HepG2 (cell line): ENCODE measurements around the gene DOCK4. TPM values are rescaled to one million over a fixed set of nuclear protein-coding genes. Genes with fewer than 3 reads are reported as not detected.

Source experiments
- ATAC-seq: fragments of 200-7000 bp; cut with Tn5 transposase; 3 replicates; pipeline ENCODE4 v1.9.1; 2020; ENCODE audit warnings: mild to moderate bottlenecking, moderate library complexity
- BruUV-seq: library from RNA; stranded (reverse); fragments of 400-500 nt; replicated peaks from 2 replicates; lab custom pipeline; 2021; lab: Mats Ljungman, UMichigan
- CTCF ChIA-PET: fragments of 300-600 bp; formaldehyde crosslinking; extraction: SDS; loops from one replicate; lab custom pipeline; 2021; ENCODE audit warnings: low total read pairs, inconsistent platforms, low intra/inter-chr PET ratio; lab: Yijun Ruan, JAX
- POLR2A ChIA-PET: fragments of 350-600 bp; sonication (Branson Sonifier 250); formaldehyde crosslinking; loops from one replicate; lab custom pipeline; 2020; ENCODE audit warnings: antibody characterized with exemption, inconsistent platforms; lab: Yijun Ruan, JAX
- DNase-seq: peaks from one replicate; pipeline ENCODE4 v3.0.0-alpha.2; 2015; ENCODE audit warnings: low spot score
- FAIRE-seq: peaks from 3 replicates; lab custom pipeline; 2011; peaks lifted over from hg19 to GRCh38; lab: Jason Lieb, UNC
- H2AFZ ChIP-seq: one replicate; pipeline ENCODE4 v1.6.1; 2011; ENCODE audit warnings: low read length, inconsistent platforms
- H3K27ac ChIP-seq: fragments of 300-600 bp; 3 replicates; pipeline ENCODE4 v1.8.0; 2011; ENCODE audit warnings: mixed run types, mild to moderate bottlenecking, mixed read lengths, low read length, inconsistent platforms; ENCODE audit not compliant: insufficient read depth; ENCODE audit errors: extremely low read length
- H3K27me3 ChIP-seq, 2 experiments: fragments of 200-600 bp in 1 of 2; 2 replicates in 1 of 2; 3 replicates in 1 of 2; pipeline versions ENCODE4 v1.6.0 to v1.8.0; 2011; ENCODE audit warnings: low read length in 2 of 2, mild to moderate bottlenecking in 2 of 2, moderate library complexity in 2 of 2, inconsistent platforms in 1 of 2; ENCODE audit not compliant: insufficient read depth in 2 of 2, control insufficient read depth in 1 of 2
- H3K36me3 ChIP-seq, 2 experiments: fragments of 200-600 bp in 1 of 2; replicated peaks in 1 of 2; 2 replicates in 1 of 2; 3 replicates in 1 of 2; pipeline versions ENCODE4 v1.5.1 to v1.8.0; 2011; ENCODE audit warnings: low read length in 2 of 2, inconsistent platforms in 1 of 2; ENCODE audit not compliant: insufficient read depth in 2 of 2, control insufficient read depth in 1 of 2
- H3K4me1 ChIP-seq: 2 replicates; pipeline ENCODE4 v1.5.1; 2012; ENCODE audit warnings: low read length, inconsistent platforms; ENCODE audit not compliant: insufficient read depth
- H3K4me2 ChIP-seq: 2 replicates; pipeline ENCODE4 v1.6.0; 2011; ENCODE audit warnings: low read depth, low read length, inconsistent platforms
- H3K4me3 ChIP-seq, 3 experiments: fragments of 200-600 bp in 1 of 3; sonication (generic), shearing (Covaris generic) in 1 of 3; replicated peaks in 1 of 3; 2 replicates each; pipeline ENCODE4 v1.5.1; 2011 to 2016; ENCODE audit warnings: low read length in 3 of 3, inconsistent platforms in 2 of 3, low read depth in 2 of 3, mild to moderate bottlenecking in 2 of 3, control low read depth in 1 of 3, mixed read lengths in 1 of 3; ENCODE audit not compliant: insufficient read depth in 1 of 3
- H3K79me2 ChIP-seq: one replicate; pipeline ENCODE4 v1.6.1; 2011; ENCODE audit warnings: low read length, inconsistent platforms; ENCODE audit not compliant: insufficient read depth
- H3K9ac ChIP-seq: 2 replicates; pipeline ENCODE4 v1.6.0; 2011; ENCODE audit warnings: mild to moderate bottlenecking, low read depth, low read length, inconsistent platforms; ENCODE audit not compliant: insufficient read depth
- H3K9me3 ChIP-seq: 2 replicates; pipeline ENCODE4 v1.5.1; 2012; ENCODE audit warnings: mild to moderate bottlenecking, low read length
- H4K20me1 ChIP-seq: 2 replicates; pipeline ENCODE4 v1.6.0; 2011; ENCODE audit warnings: inconsistent platforms, mild to moderate bottlenecking, low read length, moderate library complexity; ENCODE audit not compliant: insufficient read depth
- ARNTL ChIP-seq: sonication (generic); formaldehyde crosslinking; IDR thresholded peaks from 2 replicates; pipeline ENCODE4 v1.4.0; 2020; ENCODE audit warnings: mild to moderate bottlenecking, missing genetic modification reagents
- FOXP1 ChIP-seq, 2 experiments: fragments of 450-650 bp in 1 of 2; IDR thresholded peaks; 2 replicates each; pipeline ENCODE4 v1.6.1; 2017 to 2018; ENCODE audit warnings: antibody characterized with exemption in 1 of 2
- HMGA1 ChIP-seq: sonication (generic); formaldehyde crosslinking; conservative IDR thresholded peaks from 2 replicates; pipeline ENCODE4 v1.4.0; 2020; ENCODE audit warnings: missing genetic modification reagents
- LCORL ChIP-seq, 2 experiments: fragments of 450-650 bp in 1 of 2; sonication (generic) in 1 of 2; formaldehyde crosslinking in 1 of 2; IDR thresholded peaks; 2 replicates each; pipeline versions ENCODE4 v1.5.0 to v1.6.1; 2017 to 2020; ENCODE audit warnings: antibody characterized with exemption in 1 of 2, missing genetic modification reagents in 1 of 2
- MATR3 ChIP-seq: sonication (generic); formaldehyde crosslinking; IDR thresholded peaks from 2 replicates; pipeline ENCODE4 v1.4.0; 2020; ENCODE audit warnings: missing genetic modification reagents
- PHB2 ChIP-seq: fragments of 450-650 bp; IDR thresholded peaks from 2 replicates; pipeline ENCODE4 v1.6.1; 2018; ENCODE audit not compliant: partially characterized antibody
- POLR2A ChIP-seq, 2 experiments: IDR thresholded peaks; 2 replicates each; pipeline ENCODE4 v1.6.1; 2011; ENCODE audit warnings: low read depth in 2 of 2, low read length in 2 of 2, mild to moderate bottlenecking in 1 of 2, moderate library complexity in 1 of 2; ENCODE audit not compliant: insufficient read depth in 1 of 2
- SOX13 ChIP-seq, 3 experiments: fragments of 450-650 bp in 1 of 3; sonication (generic) in 1 of 3; formaldehyde crosslinking in 1 of 3; IDR thresholded peaks in 2 of 3; conservative IDR thresholded peaks in 1 of 3; 2 replicates each; pipeline versions ENCODE4 v1.5.0 to v1.6.1; 2016 to 2020; ENCODE audit warnings: antibody characterized with exemption in 1 of 3, mild to moderate bottlenecking in 1 of 3, missing compliant biosample characterization in 1 of 3, missing genetic modification reagents in 1 of 3, moderate library complexity in 1 of 3
- U2AF1 ChIP-seq: fragments of 200-400 bp; formaldehyde crosslinking; optimal IDR thresholded peaks from 2 replicates; pipeline ENCODE3; 2017; ENCODE audit warnings: mild to moderate bottlenecking, low read depth, low read length
- ZBTB1 ChIP-seq: sonication (generic); formaldehyde crosslinking; IDR thresholded peaks from 2 replicates; pipeline ENCODE4 v1.4.0; 2020; ENCODE audit warnings: missing genetic modification reagents, borderline replicate concordance
- ZC3H13 ChIP-seq: sonication (generic); formaldehyde crosslinking; IDR thresholded peaks from 2 replicates; pipeline ENCODE4 v1.8.1; 2023; ENCODE audit warnings: mild to moderate bottlenecking, missing genetic modification reagents, moderate library complexity
- ZFP36L1 ChIP-seq: sonication (generic); formaldehyde crosslinking; IDR thresholded peaks from 2 replicates; pipeline ENCODE4 v1.8.0; 2022; ENCODE audit warnings: mild to moderate bottlenecking, missing genetic modification reagents, moderate library complexity
- ZMYM2 ChIP-seq: sonication (generic); formaldehyde crosslinking; IDR thresholded peaks from 2 replicates; pipeline ENCODE4 v1.8.0; 2022; ENCODE audit warnings: mild to moderate bottlenecking, missing genetic modification reagents
- ZNF350 ChIP-seq: sonication (generic); formaldehyde crosslinking; IDR thresholded peaks from 2 replicates; pipeline ENCODE4 v1.4.0; 2020; ENCODE audit warnings: mild to moderate bottlenecking, low read depth, missing genetic modification reagents, borderline replicate concordance
- ZNF382 ChIP-seq: sonication (generic); formaldehyde crosslinking; IDR thresholded peaks from 2 replicates; pipeline ENCODE4 v1.5.0; 2020; ENCODE audit warnings: missing genetic modification reagents, mild to moderate bottlenecking, borderline replicate concordance
- ZSCAN21 ChIP-seq: sonication (generic); formaldehyde crosslinking; IDR thresholded peaks from 2 replicates; pipeline ENCODE4 v1.8.0; 2022; ENCODE audit warnings: mild to moderate bottlenecking, missing genetic modification reagents, moderate library complexity, borderline replicate concordance
- WGBS: methylation state at CpG from one replicate; pipeline ENCODE4 v1.1.6; 2017; ENCODE audit warnings: low lambda C conversion rate; 5-methylcytosine and 5-hydroxymethylcytosine counted together
- in situ Hi-C: cut with HindIII; loops from 2 replicates; pipeline ENCODE4 v1.10.0; 2017; ENCODE audit warnings: low pct_unique_long_range_greater_than_20kb; ENCODE audit not compliant: extremely low pct_ligation_motif_present
- intact Hi-C: fragments of 100-400 bp; cut with micrococcal nuclease; formaldehyde crosslinking; loops from one replicate; pipeline ENCODE4 v1.10.0; 2022; ENCODE audit not compliant: unreplicated experiment
- polyA plus RNA-seq, 8 experiments: library from polyadenylated mRNA; depleted of rRNA in 3 of 8; stranded (reverse) in 7 of 8; unstranded in 1 of 8; fragments of >200 nt; fragmentation: Illumina TruSeq in 4 of 8; extraction: Trizol in 4 of 8; gene quantifications; 2 replicates each; pipeline versions ENCODE4 v1.2.1 to v1.2.3, GENCODE V29; 2011 to 2016; ENCODE audit warnings: low read depth in 4 of 8, missing spikeins in 1 of 8, mixed read lengths in 1 of 8; ENCODE audit not compliant: insufficient read depth in 1 of 8
- total RNA-seq, 5 experiments: library from RNA; depleted of rRNA; stranded (reverse); fragments of >200 nt; fragmentation: Illumina TruSeq; extraction: Trizol; gene quantifications; 2 replicates each; pipeline ENCODE4 v1.2.3, GENCODE V29; 2016; ENCODE audit warnings: low read depth in 1 of 5
- TF ChIP-seq, protein P1 (sequence below), 2 experiments: fragments of 450-650 bp in 1 of 2; sonication (generic) in 1 of 2; formaldehyde crosslinking; IDR thresholded peaks; 2 replicates each; pipeline versions ENCODE4 v1.5.0 to v1.8.0; 2020 to 2022; ENCODE audit warnings: mild to moderate bottlenecking in 1 of 2, missing genetic modification reagents in 1 of 2

DOCK4 gene
- total and polyA plus RNA-seq, 2 of the 13 experiments (the other 11 are each of a cell fraction or from before 2014, with no cell fraction given) = 13.5 to 17.4 TPM

DNA sequence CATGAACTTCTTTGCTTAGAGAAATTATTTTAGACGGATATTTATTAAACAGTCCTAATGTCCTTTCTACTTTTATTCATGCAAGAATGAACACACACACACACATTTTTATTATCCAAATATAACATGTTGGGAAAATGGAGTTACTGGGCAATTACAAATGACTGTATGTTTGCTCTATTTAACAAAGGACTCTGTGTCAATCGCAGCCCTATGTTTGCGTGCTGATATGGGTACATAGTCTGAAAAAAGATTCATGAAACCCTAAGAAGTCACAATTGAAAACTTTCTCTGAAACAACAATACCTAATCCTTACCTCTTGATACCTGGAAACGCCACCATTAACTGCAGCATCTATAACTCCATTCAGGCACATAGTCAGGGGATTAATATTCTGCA is 459.2 kb downstream of the DOCK4 start:
- DNase-seq (peak; percentile 67), ATAC-seq (peak; percentile 55; the same call in 2 of the 3 replicates), FAIRE-seq (peak; percentile 26)
- Histone ChIP-seq H3K36me3 (peaks cover 0 to 4% of the 10 kb centered on the region in 2 experiments; a peak in 2 of 5 replicates), H3K4me3 (no peak overlapping the region), H3K9me3 (no peaks in the 10 kb centered on the region), H3K4me1 (peaks cover 37% of the 10 kb centered on the region), H4K20me1 (no peaks in the 10 kb centered on the region), H2AFZ (no peak overlapping the region), H3K4me2 (0 out of 2 replicates have a peak overlapping the region, but pooled peaks have one; percentile 14), H3K9ac (no peak overlapping the region), H3K27me3 (no peaks in the 10 kb centered on the region), H3K27ac (no peak overlapping the region), H3K79me2 (no peaks in the 10 kb centered on the region)
- ChIA-PET POLR2A (no interaction called here), CTCF (no interaction called here)
- no TSS peak for BruUV-seq
- in situ Hi-C loops = loop anchor here (10.0 to 25.0 kb wide), 3 partner anchors 410 to 748 kb away; partner anchors contain the start of gene LRRN3
- 57% methylated on average over 4 of the region's 4 CpGs for WGBS
- no peak for TF ChIP-seq SOX13 (IDR thresholded peaks at IDR 0.05)
- TF ChIP-seq SOX13 (CRISPR knock-in tag; conservative IDR thresholded peaks at IDR 0.05 in 1 of 2, IDR thresholded peaks at IDR 0.05 in 1 of 2) = 0 out of 4 replicates have a peak, but pooled peaks of 1 of the 2 experiments have one; percentile 12
- no peak for TF ChIP-seq ZBTB1 (CRISPR knock-in tag)
- TF ChIP-seq MATR3 (CRISPR knock-in tag) = no peak
- TF ChIP-seq ZNF350 (CRISPR knock-in tag) = no peak
- intact Hi-C loops = no loop called here

GRCh38 chr7:111744501-111745155 is 461.6 kb downstream of the DOCK4 start:
- Histone ChIP-seq H3K27ac (no peak overlapping the region), H3K79me2 (no peaks in the 10 kb centered on the region), H3K4me3 (no peak overlapping the region), H2AFZ (no peak overlapping the region), H3K27me3 (no peaks in the 10 kb centered on the region), H3K36me3 (peaks cover 6 to 8% of the 10 kb centered on the region in 2 experiments; a peak in 3 of 5 replicates), H4K20me1 (no peaks in the 10 kb centered on the region), H3K9ac (no peak overlapping the region), H3K4me2 (no peak overlapping the region), H3K4me1 (peaks cover 24% of the 10 kb centered on the region), H3K9me3 (no peaks in the 10 kb centered on the region)
- DNase-seq (no peak), FAIRE-seq (no peak), ATAC-seq (no peak)
- in situ Hi-C loops = loop anchor here (10.0 to 25.0 kb wide), 3 partner anchors 407 to 750 kb away; partner anchors contain the start of gene LRRN3
- intact Hi-C loops = no loop called here
- CTCF ChIA-PET = no interaction called here
- 92% methylated on average over 2 of the region's 2 CpGs for WGBS
- POLR2A ChIA-PET = no interaction called here
- BruUV-seq = no TSS peak
- TF ChIP-seq FOXP1 (IDR thresholded peaks at IDR 0.05) (no peak), FOXP1 (CRISPR knock-in tag; IDR thresholded peaks at IDR 0.05) (no peak), U2AF1 (no peak), ZMYM2 (CRISPR knock-in tag) (no peak), POLR2A (IDR thresholded peaks at IDR 0.05; ENCODE audit: insufficient read depth in 1 of 2, low read depth in 2 of 2, low read length in 2 of 2) (no peak), PHB2 (no peak), ZNF382 (CRISPR knock-in tag) (no peak), LCORL (IDR thresholded peaks at IDR 0.05) (no peak), LCORL (CRISPR knock-in tag; IDR thresholded peaks at IDR 0.05) (no peak), ARNTL (CRISPR knock-in tag) (no peak), ZSCAN21 (no peak), ZC3H13 (CRISPR knock-in tag) (no peak), HMGA1 (no peak), ZFP36L1 (CRISPR knock-in tag) (no peak)
- TF ChIP-seq, protein P1, sequence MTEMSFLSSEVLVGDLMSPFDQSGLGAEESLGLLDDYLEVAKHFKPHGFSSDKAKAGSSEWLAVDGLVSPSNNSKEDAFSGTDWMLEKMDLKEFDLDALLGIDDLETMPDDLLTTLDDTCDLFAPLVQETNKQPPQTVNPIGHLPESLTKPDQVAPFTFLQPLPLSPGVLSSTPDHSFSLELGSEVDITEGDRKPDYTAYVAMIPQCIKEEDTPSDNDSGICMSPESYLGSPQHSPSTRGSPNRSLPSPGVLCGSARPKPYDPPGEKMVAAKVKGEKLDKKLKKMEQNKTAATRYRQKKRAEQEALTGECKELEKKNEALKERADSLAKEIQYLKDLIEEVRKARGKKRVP (CRISPR knock-in tag; IDR thresholded peaks at IDR 0.05) = no peak
